GM23338 (cell line): ENCODE measurements around the gene CYP24A1.

Experiments used
- CREB1 ChIP-seq: fragments of 250-450 bp; sonication (Bioruptor Pico); IDR thresholded peaks from 2 replicates; pipeline ENCODE4 v1.5.0; 2020; ENCODE audit warnings: low read depth, mild to moderate bottlenecking, moderate library complexity
- CTCF ChIP-seq, 2 experiments: fragments of 200-600 bp in 1 of 2; sonication (generic) in 1 of 2; conservative IDR thresholded peaks; 2 replicates each; pipeline versions ENCODE4 v1.5.1 to v1.6.1; 2016 to 2017; ENCODE audit warnings: antibody characterized with exemption in 2 of 2, low read depth in 2 of 2, mild to moderate bottlenecking in 2 of 2, moderate library complexity in 1 of 2
- ETS1 ChIP-seq: IDR thresholded peaks from 2 replicates; pipeline ENCODE4 v1.6.1; 2016; ENCODE audit warnings: antibody characterized with exemption
- EZH2 ChIP-seq: fragments of 200-600 bp; sonication (generic); IDR thresholded peaks from one replicate; pipeline ENCODE4 v1.8.0; 2017; ENCODE audit warnings: antibody characterized with exemption, mild to moderate bottlenecking, low read depth; ENCODE audit not compliant: unreplicated experiment
- EZH2phosphoT487 ChIP-seq: fragments of 200-600 bp; sonication (generic); IDR thresholded peaks from one replicate; pipeline ENCODE4 v1.8.1; 2018; ENCODE audit warnings: antibody characterized with exemption; ENCODE audit not compliant: unreplicated experiment
- NANOG ChIP-seq: IDR thresholded peaks from 2 replicates; pipeline ENCODE4 v1.6.1; 2016; ENCODE audit warnings: antibody characterized with exemption, borderline replicate concordance
- POLR2AphosphoS5 ChIP-seq: IDR thresholded peaks from 2 replicates; pipeline ENCODE4 v1.6.1; 2016; ENCODE audit warnings: antibody characterized with exemption, low read depth
- REST ChIP-seq: IDR thresholded peaks from one replicate; pipeline ENCODE4 v1.6.1; 2018; ENCODE audit warnings: antibody characterized with exemption; ENCODE audit not compliant: unreplicated experiment

- no peak for TF ChIP-seq EZH2
- TF ChIP-seq CTCF (conservative IDR thresholded peaks at IDR 0.05; ENCODE audit: low read depth in 2 of 2) = no peak
- no peak for TF ChIP-seq NANOG
- no peak for TF ChIP-seq EZH2phosphoT487
- no peak for TF ChIP-seq POLR2AphosphoS5
- TF ChIP-seq REST = no peak
- TF ChIP-seq ETS1 = no peak
- TF ChIP-seq CREB1 (CRISPR knock-in tag) = no peak
Measured at GRCh38 chr20:54153847-54154246, 19.9 kb downstream of the CYP24A1 start.
